HG02943 (cell line): ENCODE results near the gene ZBTB20.

Experiments
- ATAC-seq: cut with Tn5 transposase; IDR thresholded peaks from one replicate; pipeline ENCODE4 v1.9.1; 2021; ENCODE audit warnings: mild to moderate bottlenecking, low read depth, moderate library complexity; ENCODE audit not compliant: unreplicated experiment

Gene ZBTB20

GRCh38 chr3:114659109-114660061 is 487.7 kb downstream of the ZBTB20 start:
- no peak for ATAC-seq

GRCh38 chr3:114651555-114651954 is 495.5 kb downstream of the ZBTB20 start:
- ATAC-seq: no peak

GRCh38 chr3:114650808-114651207 is 496.3 kb downstream of the ZBTB20 start:
- ATAC-seq: no peak

DNA sequence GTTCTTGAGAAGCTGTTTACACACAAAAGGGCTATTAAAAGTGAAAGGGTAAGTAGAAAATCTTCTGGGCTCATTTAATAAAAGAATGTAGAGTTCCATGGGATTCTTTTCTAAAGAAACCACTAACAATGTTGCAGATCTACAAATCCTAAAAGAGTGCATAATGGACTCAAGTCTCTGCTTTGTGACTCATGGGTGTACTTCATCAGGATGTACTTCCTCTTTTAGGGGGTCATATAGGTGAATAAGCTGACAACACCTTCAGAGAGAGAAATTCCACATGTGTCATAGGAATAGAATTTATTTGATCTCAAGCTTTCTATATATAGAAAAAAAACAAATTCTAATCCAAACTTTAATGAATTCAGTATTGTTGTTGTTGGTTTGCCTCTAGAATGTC is 497.8 kb downstream of the ZBTB20 start:
- ATAC-seq: no peak

DNA sequence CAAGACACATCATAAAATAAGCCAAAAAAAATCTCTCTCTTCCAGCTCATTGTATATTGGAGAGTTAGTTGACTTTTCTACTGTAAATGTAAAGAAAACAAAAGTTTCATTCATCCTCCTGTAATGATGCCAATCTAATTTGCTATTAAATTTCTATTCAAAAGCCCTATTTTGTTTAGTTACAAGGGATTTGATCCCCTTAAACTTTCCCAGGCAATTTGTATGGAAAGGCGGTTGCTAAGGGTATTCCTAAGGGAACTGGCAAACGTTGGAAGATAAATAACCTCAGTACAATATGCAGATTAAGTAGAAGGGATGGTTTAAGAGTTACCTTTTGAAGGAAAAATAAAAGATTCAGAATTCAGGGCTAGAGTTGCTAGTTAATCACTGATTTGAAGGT is 500.6 kb downstream of the ZBTB20 start:
- ATAC-seq: no peak

- no peak for ATAC-seq
Observed at GRCh38 chr3:114645392-114645791, 501.7 kb downstream of the ZBTB20 start.

DNA sequence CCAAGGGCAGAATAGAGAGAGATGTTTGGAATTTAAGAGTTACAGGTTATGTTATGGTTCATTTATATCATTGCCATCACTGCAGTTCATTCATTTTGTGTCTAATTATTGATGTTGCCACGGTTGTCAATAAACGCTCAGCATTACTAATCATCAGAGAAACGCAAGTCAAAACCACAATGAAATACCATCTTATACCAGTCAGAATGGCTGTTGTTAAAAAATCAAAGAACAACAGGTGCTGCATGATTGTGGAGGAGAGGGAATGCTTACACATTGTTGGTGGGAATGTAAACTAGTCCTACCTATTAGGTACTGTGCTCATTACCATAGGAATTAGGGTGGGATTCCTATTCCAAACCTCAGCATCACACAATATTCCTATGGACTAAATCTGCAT is 502.7 kb downstream of the ZBTB20 start:
- no peak for ATAC-seq

GRCh38 chr3:114642951-114643741 is 503.9 kb downstream of the ZBTB20 start:
- no peak for ATAC-seq

DNA sequence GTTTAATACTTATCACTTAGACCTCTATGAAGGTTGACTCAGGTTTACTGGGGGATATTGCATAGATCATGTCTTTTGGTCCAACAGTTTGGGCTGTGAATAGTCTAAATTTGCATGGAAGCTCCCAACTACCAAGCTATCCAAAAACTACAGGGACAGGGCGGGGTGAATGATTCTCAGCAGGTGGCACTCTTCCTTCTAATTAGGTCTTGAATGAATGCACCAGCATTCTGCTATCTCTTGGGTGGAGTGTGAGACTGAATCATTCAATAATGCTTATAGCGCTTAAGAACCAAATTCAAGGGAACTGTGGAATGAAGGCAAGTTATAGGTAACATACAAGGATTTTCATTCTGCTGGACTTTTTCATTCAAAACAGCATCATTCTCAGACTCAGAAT is 507.0 kb downstream of the ZBTB20 start:
- no peak for ATAC-seq

DNA sequence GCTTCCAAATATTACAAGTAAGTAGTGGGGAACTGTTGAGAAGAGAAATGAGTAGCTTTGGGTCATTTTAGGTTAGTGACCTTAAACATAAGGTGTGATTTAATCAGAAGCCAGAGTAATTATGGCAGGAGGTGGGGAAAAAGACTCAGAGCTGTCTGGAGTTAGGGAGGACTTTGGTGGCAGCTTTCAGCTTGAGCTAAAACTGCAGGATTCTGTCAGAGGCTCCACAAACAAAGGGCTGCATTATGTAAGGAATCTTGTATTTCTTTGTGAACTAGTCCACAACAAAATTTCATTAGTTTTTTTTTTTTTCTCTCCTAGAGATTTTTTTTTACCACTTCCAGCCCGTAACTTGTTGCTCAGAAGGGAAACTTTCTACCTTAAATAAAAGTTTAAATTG is 507.9 kb downstream of the ZBTB20 start:
- ATAC-seq: no peak

DNA sequence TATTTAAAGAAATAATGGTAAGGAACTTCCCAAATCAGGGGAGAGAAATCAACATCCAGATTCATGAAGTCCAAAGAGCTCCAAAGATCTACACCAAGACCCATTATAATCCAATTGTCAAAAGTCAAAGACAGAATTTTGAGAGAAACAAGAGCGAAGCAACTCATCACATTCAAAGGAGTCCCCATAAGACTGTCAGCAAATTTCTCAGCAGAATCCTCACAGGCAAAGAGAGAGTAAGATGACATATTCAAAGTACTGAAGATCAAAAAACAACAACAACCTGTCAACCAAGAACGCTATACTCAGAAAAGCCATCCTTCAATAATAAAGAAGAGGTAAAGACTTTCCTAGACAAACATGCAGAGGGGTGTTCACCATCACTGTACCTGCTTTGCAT is 511.2 kb downstream of the ZBTB20 start:
- no peak for ATAC-seq

- no peak for ATAC-seq
Observed at GRCh38 chr3:114634635-114635034, 512.5 kb downstream of the ZBTB20 start.

DNA sequence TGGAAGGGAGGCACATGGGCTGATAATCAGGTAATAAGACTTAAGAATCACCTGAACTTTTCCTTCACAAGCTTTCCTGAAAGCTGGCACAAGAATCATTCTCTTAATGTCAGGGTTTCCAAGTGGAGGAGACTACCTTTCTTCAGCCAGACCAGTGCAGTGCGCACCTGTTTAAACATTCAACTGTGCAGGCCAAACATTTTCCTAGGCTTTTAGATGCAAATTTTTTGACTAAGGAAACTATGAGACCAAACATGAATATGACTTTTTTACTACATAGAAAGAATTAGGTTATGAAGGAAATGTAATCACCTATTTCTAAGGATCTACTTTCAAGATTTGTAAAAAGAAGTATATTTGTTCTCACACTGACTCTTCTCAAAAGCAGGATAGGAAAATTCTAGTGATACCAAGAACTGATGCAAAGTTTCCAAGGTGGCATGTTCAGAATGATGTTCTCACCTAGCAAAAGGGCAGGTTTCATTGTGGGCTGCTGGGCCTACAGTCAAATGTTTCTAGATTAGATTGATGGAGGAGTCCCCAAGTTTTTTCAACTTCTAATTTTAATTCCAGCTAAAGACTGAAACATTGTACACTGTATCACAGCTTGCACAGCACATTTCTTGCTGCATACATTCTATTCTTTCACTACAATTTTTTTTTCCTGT is 514.2 kb downstream of the ZBTB20 start:
- ATAC-seq: no peak

DNA sequence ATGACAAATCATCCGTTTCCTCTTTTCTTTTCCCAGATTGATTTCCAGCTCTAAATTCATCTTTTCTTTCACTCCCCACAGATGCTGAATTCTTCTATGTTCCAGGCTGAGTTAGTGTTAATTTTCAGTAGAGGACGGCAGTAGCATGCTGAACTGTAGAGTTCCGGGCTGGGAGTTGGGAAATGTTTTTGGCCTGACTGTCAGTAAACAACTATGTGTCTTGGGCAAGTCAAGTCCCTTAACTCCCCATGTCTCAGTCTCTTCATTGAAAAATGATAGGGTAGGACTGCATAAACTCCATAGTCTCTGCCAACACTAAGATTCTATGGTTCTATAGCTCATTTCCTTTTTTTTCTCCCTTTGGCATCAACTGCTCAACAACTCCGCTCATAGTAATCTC is 519.3 kb downstream of the ZBTB20 start:
- ATAC-seq: no peak

DNA sequence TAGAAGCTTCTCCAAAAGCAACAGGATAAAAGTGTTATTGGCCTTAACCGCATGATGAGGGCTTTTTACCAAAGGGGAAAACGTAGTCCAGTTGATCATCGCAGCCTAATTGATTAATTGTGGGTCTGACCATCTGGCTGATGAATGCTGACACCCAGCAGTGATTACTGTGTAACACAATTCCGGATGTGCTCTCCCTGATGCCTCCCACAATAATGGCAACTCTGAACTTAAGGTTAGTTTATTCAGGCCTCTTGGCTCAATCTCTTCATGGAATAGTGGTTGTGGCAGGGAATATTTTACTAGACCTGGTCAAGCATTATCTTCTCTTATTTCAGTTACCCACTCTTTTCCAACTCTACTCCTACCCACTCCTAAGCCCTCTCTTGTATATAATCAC is 520.3 kb downstream of the ZBTB20 start:
- ATAC-seq: no peak

DNA sequence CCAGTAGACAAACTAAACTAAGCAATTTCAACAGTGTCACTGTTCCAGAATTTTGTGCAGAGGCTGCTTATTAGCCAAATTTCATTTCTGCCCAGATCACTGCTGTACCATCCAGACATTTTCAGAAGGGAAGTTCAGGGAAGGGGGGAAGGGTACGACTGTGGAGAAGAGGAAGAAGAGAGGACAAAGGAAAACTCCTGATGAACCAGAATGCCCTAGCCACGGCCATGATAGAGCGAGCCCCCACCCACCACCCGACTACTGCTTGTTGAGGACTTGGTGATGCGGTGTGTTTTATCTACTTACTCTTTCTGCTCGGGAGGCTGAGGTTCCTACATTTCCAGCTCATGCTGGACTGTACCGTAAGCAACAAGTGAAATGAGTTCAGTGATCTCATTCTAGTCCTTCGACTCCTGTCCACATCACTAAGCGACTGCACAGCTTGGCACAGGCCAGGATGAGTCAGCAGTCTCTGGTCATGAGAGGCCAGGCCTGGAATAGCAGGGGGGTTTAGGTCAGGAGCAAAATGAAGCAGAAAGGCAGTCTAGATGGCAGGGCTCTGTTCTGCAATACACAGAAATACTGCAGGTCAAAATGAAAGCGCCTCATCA is 522.4 kb downstream of the ZBTB20 start:
- ATAC-seq: no peak

DNA sequence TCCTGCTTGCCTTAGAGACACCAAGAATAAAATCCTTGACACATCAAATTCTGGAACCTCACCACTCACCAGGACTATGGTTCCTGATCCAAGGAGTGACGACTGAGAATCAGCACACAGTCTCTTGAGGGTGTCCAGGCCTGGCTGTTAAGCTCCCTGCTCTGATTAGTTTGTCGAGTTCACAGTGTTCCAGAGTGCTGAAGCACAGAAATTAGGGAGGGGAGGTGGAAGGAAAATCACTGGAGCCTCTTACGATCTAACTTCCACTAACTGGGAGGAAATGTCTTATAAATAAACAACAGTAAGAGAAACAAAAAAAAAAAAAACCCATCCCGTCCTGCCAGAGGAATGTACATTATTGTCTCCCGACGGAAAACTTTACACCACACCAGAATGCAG is 523.0 kb downstream of the ZBTB20 start:
- no peak for ATAC-seq

GRCh38 chr3:114623420-114624046 is 523.6 kb downstream of the ZBTB20 start:
- ATAC-seq: no peak

DNA sequence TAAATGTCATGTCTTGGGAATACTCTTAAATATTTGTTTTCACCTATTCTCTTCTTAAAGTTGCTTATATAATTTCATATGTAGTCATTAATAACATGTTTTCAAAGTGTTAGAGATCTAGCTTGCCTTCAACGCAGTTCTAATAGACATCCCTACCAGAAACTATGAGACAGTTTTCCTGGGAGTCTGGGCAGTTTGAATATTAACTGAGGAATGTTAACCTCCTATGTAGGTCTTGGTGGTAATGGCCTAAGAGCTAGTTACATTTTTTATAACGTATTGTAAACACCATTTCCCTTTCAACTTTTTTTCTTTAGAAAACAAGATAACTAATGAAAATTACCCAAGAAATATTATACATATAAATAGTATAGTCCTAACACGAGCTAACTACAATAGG is 525.1 kb downstream of the ZBTB20 start:
- no peak for ATAC-seq

- no peak for ATAC-seq
Observed at GRCh38 chr3:114619771-114620170, 527.3 kb downstream of the ZBTB20 start.
